Erythroblast (primary cell): ENCODE results near the gene ACTG2.

Experiments
- GATA1 ChIP-seq: IDR thresholded peaks from 2 replicates; pipeline ENCODE4 v1.6.1; 2011; ENCODE audit warnings: low read depth, mild to moderate bottlenecking, control low read depth, low read length, moderate library complexity
- POLR2A ChIP-seq: IDR thresholded peaks from 2 replicates; pipeline ENCODE4 v1.6.1; 2011; ENCODE audit warnings: mild to moderate bottlenecking, low read length

DNA sequence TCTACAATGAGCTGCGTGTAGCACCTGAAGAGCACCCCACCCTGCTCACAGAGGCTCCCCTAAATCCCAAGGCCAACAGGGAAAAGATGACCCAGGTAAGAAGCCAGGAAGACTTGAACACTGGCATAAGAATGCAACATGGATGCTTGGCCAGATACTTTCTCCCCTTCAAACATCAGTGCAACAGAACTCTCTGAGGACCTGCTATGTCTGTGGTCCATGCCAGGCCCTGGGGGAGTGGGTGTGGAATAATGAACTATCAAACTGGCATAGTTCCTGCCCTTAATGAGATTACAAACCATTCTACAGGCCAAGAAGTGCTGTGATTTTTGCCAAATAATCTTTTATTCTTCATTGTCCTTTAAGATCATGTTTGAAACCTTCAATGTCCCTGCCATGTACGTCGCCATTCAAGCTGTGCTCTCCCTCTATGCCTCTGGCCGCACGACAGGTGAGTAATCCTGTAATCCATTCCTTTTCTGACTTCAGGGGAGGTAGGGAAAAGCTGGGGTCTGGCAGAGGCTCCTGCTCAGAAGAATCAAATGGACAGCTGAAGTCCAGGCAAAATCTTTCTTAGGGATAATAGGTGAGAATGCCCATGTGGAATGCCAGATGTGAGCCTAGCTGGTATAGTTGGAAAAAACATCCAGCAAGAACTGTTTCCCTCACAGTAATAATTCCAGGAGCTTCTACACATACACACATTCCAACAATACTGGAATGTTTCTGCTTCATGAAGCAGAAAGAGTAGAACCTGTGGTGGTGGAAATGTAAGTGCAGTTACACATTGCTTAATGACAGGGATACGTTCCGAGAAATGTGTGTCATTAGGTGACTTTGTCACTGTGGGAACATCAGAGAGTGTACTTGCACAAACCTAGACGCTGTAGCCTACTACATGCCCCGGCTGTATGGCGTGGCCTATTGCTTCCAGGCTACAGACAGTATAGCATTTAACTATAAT is 16.2 kb downstream of the ACTG2 start:
- TF ChIP-seq POLR2A: no peak
- no peak for TF ChIP-seq GATA1
